ENCODE results near the gene ARIH2. TPM values are rescaled to one million over a fixed set of nuclear protein-coding genes. Genes with fewer than 3 reads are reported as not detected.

Gene ARIH2
- polyA plus RNA-seq, 4 donors = 61.8 to 78.2 (median 68.3) TPM

GRCh38 chr3:48928679-48929078 is 10.0 kb downstream of the ARIH2 start:
- no peak for DNase-seq (ENCODE audit: low read depth in 4 of 4, low spot score in 3 of 4)

GRCh38 chr3:48929358-48930035 is 10.9 kb downstream of the ARIH2 start:
- no peak for DNase-seq (ENCODE audit: low read depth in 4 of 4, low spot score in 3 of 4)

GRCh38 chr3:48930590-48930989 is 11.9 kb downstream of the ARIH2 start:
- no peak for DNase-seq (ENCODE audit: low read depth in 4 of 4, low spot score in 3 of 4)

- no peak for DNase-seq (ENCODE audit: low read depth in 4 of 4, low spot score in 3 of 4)
Measured at GRCh38 chr3:48931944-48932580, 13.4 kb downstream of the ARIH2 start.

- no peak for DNase-seq (ENCODE audit: low read depth in 4 of 4, low spot score in 3 of 4)
Measured at GRCh38 chr3:48934333-48934991, 15.8 kb downstream of the ARIH2 start.

- no peak for DNase-seq (ENCODE audit: low read depth in 4 of 4, low spot score in 3 of 4)
Measured at GRCh38 chr3:48935530-48935929, 16.9 kb downstream of the ARIH2 start.

GRCh38 chr3:48938156-48938555 is 19.5 kb downstream of the ARIH2 start:
- no peak for DNase-seq (ENCODE audit: low read depth in 4 of 4, low spot score in 3 of 4)

- no peak for DNase-seq (ENCODE audit: low read depth in 4 of 4, low spot score in 3 of 4)
Measured at GRCh38 chr3:48938689-48939088, 20.0 kb downstream of the ARIH2 start.

GRCh38 chr3:48945432-48945831 is 26.8 kb downstream of the ARIH2 start:
- DNase-seq (ENCODE audit: low read depth in 4 of 4, low spot score in 3 of 4) = no peak

- no peak for DNase-seq (ENCODE audit: low read depth in 4 of 4, low spot score in 3 of 4)
Measured at GRCh38 chr3:48945891-48946549, 27.4 kb downstream of the ARIH2 start.

- DNase-seq (ENCODE audit: low read depth in 4 of 4, low spot score in 3 of 4) = no peak
Measured at GRCh38 chr3:48949376-48949717, 30.7 kb downstream of the ARIH2 start.

- DNase-seq (ENCODE audit: low read depth in 4 of 4, low spot score in 3 of 4) = no peak
Measured at GRCh38 chr3:48950051-48950450, 31.4 kb downstream of the ARIH2 start.

GRCh38 chr3:48951764-48952163 is 33.1 kb downstream of the ARIH2 start:
- no peak for DNase-seq (ENCODE audit: low read depth in 4 of 4, low spot score in 3 of 4)

- DNase-seq (ENCODE audit: low read depth in 4 of 4, low spot score in 3 of 4) = peak in 2 of 4 donors; percentile 3 to 5
Measured at GRCh38 chr3:48952510-48953118, 34.0 kb downstream of the ARIH2 start.

- no peak for DNase-seq (ENCODE audit: low read depth in 4 of 4, low spot score in 3 of 4)
Measured at GRCh38 chr3:48957006-48957705, 38.5 kb downstream of the ARIH2 start.

GRCh38 chr3:48960841-48961413 is 42.3 kb downstream of the ARIH2 start:
- no peak for DNase-seq (ENCODE audit: low read depth in 4 of 4, low spot score in 3 of 4)

- DNase-seq (ENCODE audit: low read depth in 4 of 4, low spot score in 3 of 4) = no peak
Measured at GRCh38 chr3:48962340-48962739, 43.7 kb downstream of the ARIH2 start.

GRCh38 chr3:48962939-48963338 is 44.3 kb downstream of the ARIH2 start:
- no peak for DNase-seq (ENCODE audit: low read depth in 4 of 4, low spot score in 3 of 4)

GRCh38 chr3:48963591-48963990 is 44.9 kb downstream of the ARIH2 start:
- DNase-seq (ENCODE audit: low read depth in 4 of 4, low spot score in 3 of 4) = no peak

- DNase-seq (ENCODE audit: low read depth in 4 of 4, low spot score in 3 of 4) = no peak
Measured at GRCh38 chr3:48966367-48966766, 47.7 kb downstream of the ARIH2 start.
